ENCODE data around the gene STK33.

STK33 gene

GRCh38 chr11:8373519-8374432, 220.3 kb downstream of the STK33 start:
- DNase-seq (ENCODE audit: low read depth) = no peak

DNA sequence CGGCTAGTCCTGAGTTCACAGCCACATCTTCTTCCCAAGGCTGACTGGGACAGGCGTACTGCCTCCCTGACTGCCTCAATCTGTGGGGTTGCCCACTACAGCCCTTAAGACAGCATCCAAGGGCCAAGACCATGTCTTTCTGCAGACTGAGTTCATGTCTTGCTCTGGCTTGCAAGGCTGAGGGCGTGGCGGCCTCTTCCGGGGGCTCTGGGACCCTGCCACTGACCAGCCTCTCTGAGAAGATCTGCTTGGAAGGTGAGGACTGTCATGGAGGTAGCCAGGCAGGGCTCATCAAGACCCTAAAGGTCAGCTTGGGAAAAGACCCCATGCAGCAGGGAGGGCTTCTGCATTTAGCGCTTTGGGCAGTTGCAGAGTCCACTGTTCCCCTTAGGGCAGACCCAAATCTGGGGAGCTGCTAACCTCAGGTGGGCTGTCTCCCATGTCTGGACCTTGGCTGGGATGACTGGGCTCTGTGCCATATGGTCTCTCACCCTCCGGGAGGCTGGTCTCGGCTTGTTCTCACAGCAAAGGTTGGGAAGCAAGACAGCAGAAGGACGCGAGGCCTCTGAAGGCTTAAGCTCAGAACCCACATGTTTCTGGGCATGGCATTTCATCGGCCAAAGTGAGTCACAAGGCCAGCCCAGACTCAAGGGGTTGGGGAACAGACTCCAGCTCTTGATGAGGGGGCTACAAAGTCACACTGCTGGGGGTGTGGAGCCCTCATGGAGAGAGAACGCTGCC, 221.2 kb downstream of the STK33 start:
- DNase-seq (ENCODE audit: low read depth) = no peak

DNA sequence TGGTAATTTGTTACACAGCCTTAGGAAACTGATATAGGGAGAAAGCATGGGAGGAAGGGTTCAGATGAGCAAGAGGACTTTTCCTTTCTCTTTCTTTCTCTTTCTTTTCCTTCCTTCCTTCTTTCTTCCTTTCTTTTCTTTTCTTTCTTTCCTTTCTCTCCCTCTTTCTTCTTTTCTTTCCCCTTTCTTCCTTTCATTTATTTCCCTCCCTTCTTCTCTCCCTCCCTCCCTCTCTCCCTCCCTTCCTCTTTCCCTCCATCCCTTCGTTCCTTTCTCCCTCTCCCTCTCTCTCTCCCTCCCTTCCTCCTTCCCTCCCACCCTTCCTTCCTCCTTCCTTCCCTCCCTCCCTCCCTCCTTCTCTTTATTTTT, 222.5 kb downstream of the STK33 start:
- DNase-seq (ENCODE audit: low read depth) = no peak

DNA sequence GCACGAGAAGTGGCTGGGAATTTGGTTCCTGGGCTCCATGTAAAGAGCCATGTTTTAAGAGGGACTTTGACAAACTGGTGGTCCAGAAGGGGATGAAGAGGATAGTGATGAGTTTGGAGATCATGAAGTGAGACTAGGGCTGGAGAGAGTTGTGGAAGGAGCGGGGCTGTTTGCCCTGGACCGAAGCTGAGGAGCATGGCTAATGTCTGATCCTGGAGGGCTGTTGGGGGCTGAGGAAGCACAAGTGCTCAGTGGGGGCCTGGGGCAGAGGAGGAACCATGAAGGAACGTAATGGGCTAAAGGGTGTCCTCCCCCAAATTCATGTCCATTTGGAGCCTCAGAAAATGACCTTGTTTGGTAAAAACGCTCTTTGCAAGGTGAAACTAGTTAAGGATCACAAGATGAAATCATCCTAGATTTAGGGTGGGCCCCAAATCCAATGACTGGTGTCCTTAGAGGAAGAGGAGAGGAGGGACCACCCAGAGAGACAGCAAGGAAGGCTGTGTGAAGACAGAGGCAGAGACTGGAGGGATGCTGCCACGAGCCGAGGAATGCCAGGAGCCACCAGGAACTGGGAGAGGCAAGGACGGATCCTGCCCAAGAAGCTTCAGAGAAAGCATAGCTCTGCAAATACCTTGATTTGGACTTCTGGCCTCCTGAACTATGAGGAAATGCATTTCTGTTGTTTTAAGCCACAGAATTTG, 223.1 kb downstream of the STK33 start:
- no peak for DNase-seq (ENCODE audit: low read depth)

DNA sequence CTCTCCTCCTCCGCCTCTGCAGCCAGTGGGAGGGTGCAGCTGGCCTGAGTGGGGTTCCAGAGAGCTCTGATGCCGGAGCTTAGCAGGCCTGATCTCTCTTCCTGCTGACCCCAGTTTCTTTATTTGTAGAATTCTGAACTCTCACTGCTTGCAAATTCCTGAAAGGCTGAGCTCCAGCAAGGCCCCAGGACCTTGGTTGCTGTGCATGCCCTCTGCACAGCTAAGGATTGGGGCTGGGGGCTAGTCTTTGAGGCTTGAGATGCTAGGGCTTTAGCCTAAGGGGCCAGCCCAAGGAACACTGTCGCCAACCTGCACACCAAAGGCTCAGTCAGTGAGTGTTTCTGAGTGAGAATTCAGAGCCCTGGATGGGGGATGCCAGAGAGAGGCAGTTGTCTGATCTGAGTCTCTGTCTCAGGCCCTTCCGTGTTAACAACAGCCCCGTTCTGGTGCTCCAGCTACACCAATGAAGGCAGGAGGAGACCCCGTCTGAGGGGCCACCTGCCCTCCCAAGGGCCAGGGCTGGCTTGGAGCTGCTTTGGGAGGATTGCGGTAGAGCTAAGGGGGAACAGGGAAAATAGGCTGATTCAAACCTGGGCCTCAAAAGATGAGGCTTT, 224.3 kb downstream of the STK33 start:
- DNase-seq (ENCODE audit: low read depth) = no peak

- DNase-seq (ENCODE audit: low read depth) = no peak
Observed at GRCh38 chr11:8368772-8369171, 225.3 kb downstream of the STK33 start.

GRCh38 chr11:8368194-8368593, 225.8 kb downstream of the STK33 start:
- no peak for DNase-seq (ENCODE audit: low read depth)

GRCh38 chr11:8366316-8366715, 227.7 kb downstream of the STK33 start:
- no peak for DNase-seq (ENCODE audit: low read depth)

DNA sequence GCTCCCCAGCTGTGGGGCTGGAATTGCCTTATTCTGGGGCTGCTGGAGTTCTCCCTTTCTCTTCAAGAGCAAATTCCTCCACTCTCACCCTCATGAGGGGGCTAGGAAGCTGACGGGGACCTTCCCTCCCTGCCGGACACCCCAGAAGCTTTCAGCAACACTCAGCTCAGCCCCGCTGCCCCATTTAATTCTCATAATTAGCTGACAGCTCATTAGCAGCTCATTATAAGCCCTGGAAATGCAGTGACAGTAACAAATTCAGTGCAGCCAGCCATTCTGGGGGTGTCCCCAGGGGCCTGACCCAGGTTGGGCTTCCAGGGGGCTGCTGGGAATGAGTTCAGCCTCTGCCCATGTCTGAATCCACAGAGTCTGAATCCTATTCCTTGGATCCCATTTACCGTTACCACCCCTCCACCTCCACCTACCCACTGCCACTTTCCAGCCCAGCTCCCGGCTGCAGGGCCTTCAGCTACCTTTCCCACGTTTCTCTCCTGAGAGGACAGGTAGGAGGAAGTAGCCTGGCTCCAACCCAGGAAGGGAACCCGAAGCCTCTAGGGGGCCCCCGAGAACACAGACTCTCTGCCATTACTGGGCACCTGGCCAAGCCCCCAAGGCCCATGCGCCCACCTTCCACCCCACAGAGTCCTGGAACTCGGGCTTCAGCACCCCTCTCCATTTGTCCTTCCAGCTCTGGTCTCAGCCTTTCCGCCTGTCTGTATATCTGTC, 228.6 kb downstream of the STK33 start:
- peak; percentile 14 for DNase-seq (ENCODE audit: low read depth)

GRCh38 chr11:8363921-8364320, 230.1 kb downstream of the STK33 start:
- DNase-seq (ENCODE audit: low read depth) = no peak

GRCh38 chr11:8362899-8363298, 231.1 kb downstream of the STK33 start:
- no peak for DNase-seq (ENCODE audit: low read depth)

DNA sequence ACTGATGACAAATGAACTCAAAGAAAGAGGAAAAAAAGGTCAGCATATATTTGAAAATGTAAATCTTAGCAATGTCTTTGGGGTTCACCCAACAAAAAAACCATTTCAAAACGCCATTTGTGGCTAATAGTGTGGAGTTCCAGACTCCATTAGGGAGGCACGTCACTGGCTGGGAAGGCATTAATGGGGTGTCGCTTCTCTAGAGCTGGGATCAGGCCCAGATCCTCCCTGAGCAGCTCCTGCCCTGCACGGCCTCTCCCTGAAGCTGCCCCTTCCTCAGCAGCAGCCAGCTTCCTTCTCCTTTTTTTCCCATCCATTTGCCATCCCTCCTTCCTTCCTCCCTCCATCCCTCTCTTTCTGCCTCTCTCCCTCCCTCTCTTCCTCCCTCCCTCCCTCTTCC, 231.5 kb downstream of the STK33 start:
- DNase-seq (ENCODE audit: low read depth) = no peak

DNA sequence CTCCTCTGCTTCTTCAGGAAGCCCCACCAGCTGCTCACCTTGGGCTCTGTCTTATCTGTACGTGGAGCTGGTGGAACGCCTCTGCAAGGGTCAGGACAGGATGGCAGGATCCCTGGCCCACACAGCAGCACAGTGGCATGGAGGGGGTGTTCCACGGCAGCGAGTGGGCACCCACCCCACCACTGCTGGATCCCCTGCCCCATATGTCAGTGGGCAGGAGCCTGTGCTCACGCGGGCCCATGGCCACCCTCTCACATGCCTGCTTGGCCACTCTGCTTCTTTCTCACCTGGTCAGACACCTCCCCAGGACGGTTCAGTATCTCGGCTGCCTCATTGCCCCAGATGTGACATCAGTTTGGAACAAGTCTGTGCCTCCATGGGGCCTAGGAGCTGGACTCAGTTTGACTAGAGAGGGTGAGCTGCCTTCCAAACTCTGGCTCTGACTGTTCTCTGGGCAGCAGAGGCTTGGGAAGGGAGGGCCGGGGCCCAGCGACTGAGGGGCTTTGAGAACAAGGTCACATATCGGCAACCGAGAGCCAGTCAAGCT, 232.3 kb downstream of the STK33 start:
- DNase-seq (ENCODE audit: low read depth) = no peak

- no peak for DNase-seq (ENCODE audit: low read depth)
Observed at GRCh38 chr11:8361206-8361605, 232.8 kb downstream of the STK33 start.

DNA sequence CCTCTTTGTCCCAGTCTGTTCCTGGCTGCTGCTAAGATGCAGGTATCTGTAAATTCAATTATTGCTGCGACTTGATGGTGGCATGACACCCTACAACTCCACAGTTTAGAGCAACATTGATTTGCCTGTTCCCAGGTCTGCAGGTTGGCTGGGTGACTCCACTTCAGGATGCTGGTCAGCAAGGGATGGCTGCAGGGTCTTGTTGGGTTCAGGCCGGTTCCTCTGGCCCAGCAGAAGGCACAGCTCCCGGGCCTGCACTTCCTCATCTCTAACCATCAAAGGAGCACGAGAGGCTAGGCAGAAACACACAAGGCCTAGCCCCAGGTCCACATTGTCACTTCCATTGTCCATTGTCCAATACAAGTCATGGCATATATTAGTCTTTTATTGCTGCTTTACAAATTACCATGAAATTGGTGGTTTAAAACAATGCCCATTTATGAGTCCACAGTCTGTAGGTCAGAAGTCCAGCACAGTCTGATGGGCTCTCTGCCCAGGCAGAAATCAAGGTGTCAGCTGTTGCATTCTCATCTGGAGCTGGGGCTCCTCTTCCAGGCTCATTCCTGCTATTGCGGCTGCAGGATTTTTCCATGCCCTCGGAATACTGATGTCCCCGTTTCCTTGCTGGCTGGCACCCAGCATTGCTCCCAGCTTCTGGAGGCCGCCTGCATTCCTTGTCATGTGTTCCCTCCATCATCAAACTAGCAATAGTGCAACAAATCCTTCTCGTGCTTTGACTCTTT, 233.8 kb downstream of the STK33 start:
- no peak for DNase-seq (ENCODE audit: low read depth)

- DNase-seq (ENCODE audit: low read depth) = no peak
Observed at GRCh38 chr11:8359521-8359920, 234.5 kb downstream of the STK33 start.

DNA sequence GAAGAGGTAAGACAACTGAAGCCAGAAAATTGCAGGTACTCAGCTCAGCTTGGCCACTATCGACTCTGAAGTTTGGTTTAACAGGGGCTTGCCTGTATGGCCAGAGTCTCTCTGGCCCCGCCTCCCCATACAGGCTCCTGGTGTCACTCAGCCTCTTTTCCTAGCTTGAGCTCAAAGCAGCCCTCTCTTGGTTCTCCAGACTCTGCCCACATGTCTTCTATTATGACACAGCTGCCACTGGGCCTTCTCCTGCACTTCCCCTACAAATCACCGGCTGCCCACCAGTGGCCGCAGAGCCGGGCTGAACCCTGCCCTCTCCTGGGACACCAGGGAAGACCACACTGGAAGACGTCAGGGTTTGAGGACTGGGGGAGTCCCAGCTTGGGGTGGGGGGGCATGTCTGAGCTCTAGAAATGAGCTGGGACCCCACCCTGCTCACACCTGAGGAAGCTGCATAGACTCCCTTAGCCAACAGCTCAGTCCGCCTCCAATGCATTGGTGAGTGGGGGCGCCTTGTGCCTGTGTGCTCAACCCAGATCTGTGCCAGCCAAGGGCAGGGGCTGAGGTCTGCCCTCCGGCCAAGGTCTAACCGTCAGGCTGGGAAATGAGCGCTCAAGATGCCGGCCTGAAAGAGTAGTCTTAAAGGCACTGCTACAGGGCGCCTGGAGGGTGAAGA, 236.0 kb downstream of the STK33 start:
- DNase-seq (ENCODE audit: low read depth) = no peak

DNA sequence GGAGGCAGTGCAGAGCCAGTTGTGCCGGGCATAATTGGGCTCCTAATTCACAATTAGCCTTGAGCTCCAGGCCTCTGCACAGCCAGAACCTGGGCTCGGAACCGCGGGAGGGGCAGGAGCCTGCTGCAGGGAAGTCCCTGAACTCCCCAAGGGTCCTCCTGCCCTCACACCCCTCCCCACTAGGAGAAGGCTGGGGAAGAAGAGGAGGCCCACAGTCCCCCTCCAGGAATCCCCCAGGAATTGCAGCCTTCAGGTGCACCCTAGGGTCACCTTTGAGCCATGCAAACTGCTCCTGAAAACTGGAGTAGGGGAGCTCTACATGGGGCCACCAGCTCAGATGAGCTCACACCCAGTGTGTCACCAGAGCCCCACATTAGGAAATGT, 236.5 kb downstream of the STK33 start:
- DNase-seq (ENCODE audit: low read depth) = no peak

DNA sequence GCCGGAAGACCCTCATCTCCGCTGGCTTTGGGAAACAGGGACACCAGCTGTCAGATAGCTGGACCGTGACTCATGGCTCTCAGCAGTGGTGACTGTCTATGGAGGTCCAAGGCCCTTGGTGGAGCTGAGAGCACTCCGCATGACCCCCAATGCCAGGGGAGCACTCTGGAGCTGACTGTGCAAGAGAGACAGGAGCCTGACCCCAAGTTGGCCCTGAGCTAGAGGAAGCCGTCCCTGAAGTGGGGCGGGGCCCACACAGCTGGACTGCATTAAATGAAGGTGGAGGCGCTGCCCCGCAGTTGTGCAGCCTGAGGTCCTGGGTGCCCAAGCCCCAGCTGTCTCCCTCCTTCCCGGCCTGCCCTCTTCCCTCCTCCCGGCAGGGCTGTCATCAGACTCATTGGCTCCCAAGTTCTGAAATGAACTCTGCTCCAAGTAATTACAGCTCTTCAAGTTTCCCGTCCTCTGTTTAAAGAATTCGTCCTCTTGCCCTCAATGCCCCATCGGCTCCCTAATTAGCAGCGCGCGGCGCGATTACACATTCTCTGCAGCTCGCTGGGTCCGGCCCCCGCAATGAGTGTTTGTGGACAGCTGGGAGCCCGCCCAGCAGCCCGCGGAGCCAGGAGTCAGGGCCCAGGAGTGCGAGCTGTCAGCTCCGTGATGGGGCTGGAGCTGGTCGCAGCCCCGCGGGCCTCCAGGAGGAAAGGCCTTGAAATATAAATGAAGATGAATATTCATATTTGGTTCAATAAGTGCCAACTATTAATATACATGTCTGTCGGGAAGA, 237.1 kb downstream of the STK33 start:
- DNase-seq (ENCODE audit: low read depth) = no peak

Measured in ELR (cell line).